HFFc6 (cell line): Measurements from ENCODE around the gene MPC2. TPM values are rescaled to one million over a fixed set of nuclear protein-coding genes. Genes with fewer than 3 reads are reported as not detected.

Experiments
- DNase-seq: peaks from one replicate; pipeline ENCODE4 v3.0.0-alpha.2; 2018
- H3K27ac Mint-ChIP-seq: 2 replicates; pipeline ENCODE4 v1.8.0; 2020; ENCODE audit warnings: mild to moderate bottlenecking, mixed read lengths
- H3K27me3 Mint-ChIP-seq: 2 replicates; pipeline ENCODE4 v1.8.0; 2021; ENCODE audit warnings: mild to moderate bottlenecking, moderate library complexity, mixed read lengths; ENCODE audit not compliant: insufficient read depth
- H3K36me3 Mint-ChIP-seq: 2 replicates; pipeline ENCODE4 v1.8.0; 2021; ENCODE audit warnings: low read depth, mixed read lengths
- H3K4me1 Mint-ChIP-seq: 2 replicates; pipeline ENCODE4 v1.8.0; 2020; ENCODE audit warnings: low read depth, mixed read lengths
- H3K4me3 Mint-ChIP-seq: 2 replicates; pipeline ENCODE4 v1.8.0; 2020; ENCODE audit warnings: mild to moderate bottlenecking, moderate library complexity, mixed read lengths
- H3K9me3 Mint-ChIP-seq: 2 replicates; pipeline ENCODE4 v1.8.0; 2020; ENCODE audit warnings: mild to moderate bottlenecking, mixed read lengths
- total RNA-seq, 6 experiments: library from RNA; stranded (reverse); fragmentation: NEBNext Ultra II Directional; extraction: Animal tissue kit (Norgen Biotek cat#: 25700); gene quantifications; 2 replicates in 1 of 6; 3 replicates in 5 of 6; pipeline ENCODE4 v1.2.3, GENCODE V29; 2021
- TF ChIP-seq, protein P1 (sequence below): fragments of 200-600 bp; sonication (generic); IDR thresholded peaks from 2 replicates; pipeline ENCODE4 v1.5.0; 2021; ENCODE audit warnings: antibody characterized with exemption, mild to moderate bottlenecking

MPC2 gene
- total RNA-seq, 6 experiments from 2014 or later: 109 to 124 (median 119) TPM

- DNase-seq: no peak
- no peaks in the 10 kb centered on the region; the same call in 1 of the 2 replicates for H3K27me3 Mint-ChIP-seq
- peaks cover 12% of the 10 kb centered on the region for H3K36me3 Mint-ChIP-seq
- no peak overlapping the region for H3K4me3 Mint-ChIP-seq
- TF ChIP-seq, protein P1, sequence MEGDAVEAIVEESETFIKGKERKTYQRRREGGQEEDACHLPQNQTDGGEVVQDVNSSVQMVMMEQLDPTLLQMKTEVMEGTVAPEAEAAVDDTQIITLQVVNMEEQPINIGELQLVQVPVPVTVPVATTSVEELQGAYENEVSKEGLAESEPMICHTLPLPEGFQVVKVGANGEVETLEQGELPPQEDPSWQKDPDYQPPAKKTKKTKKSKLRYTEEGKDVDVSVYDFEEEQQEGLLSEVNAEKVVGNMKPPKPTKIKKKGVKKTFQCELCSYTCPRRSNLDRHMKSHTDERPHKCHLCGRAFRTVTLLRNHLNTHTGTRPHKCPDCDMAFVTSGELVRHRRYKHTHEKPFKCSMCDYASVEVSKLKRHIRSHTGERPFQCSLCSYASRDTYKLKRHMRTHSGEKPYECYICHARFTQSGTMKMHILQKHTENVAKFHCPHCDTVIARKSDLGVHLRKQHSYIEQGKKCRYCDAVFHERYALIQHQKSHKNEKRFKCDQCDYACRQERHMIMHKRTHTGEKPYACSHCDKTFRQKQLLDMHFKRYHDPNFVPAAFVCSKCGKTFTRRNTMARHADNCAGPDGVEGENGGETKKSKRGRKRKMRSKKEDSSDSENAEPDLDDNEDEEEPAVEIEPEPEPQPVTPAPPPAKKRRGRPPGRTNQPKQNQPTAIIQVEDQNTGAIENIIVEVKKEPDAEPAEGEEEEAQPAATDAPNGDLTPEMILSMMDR: no peak
- no peaks in the 10 kb centered on the region for H3K9me3 Mint-ChIP-seq
- H3K27ac Mint-ChIP-seq: no peak overlapping the region
- H3K4me1 Mint-ChIP-seq: peaks cover 7% of the 10 kb centered on the region
Measured at GRCh38 chr1:167916766-167917511, 19.9 kb downstream of the MPC2 start.

GRCh38 chr1:167915569-167915968 is 21.3 kb downstream of the MPC2 start:
- TF ChIP-seq, protein P1: no peak
- peaks cover 12% of the 10 kb centered on the region for H3K36me3 Mint-ChIP-seq
- peaks cover under 1% of the 10 kb centered on the region; the same call in 1 of the 2 replicates for H3K4me1 Mint-ChIP-seq
- no peaks in the 10 kb centered on the region; the same call in 1 of the 2 replicates for H3K27me3 Mint-ChIP-seq
- no peak overlapping the region for H3K27ac Mint-ChIP-seq
- no peak for DNase-seq
- no peaks in the 10 kb centered on the region for H3K9me3 Mint-ChIP-seq
- no peak overlapping the region for H3K4me3 Mint-ChIP-seq

GRCh38 chr1:167913895-167914496 is 22.9 kb downstream of the MPC2 start, which contains the start of gene ADCY10:
Gene ADCY10 (minus strand): TSS chr1:167914134. CDS start chr1:167905140, 8,994 bp downstream.
- Mint-ChIP-seq H3K9me3 (peaks cover 11% of the 10 kb centered on the region), H3K4me1 (peaks cover 8% of the 10 kb centered on the region), H3K27ac (no peak within 1 kb of the TSS), H3K36me3 (peaks cover 24% of the 10 kb centered on the region), H3K27me3 (no peaks in the 10 kb centered on the region; the same call in 1 of the 2 replicates), H3K4me3 (no peak within 1 kb of the TSS)
- no peak for DNase-seq
- TF ChIP-seq, protein P1: no peak

GRCh38 chr1:167912294-167912693 is 24.6 kb downstream of the MPC2 start:
- H3K4me1 Mint-ChIP-seq: peaks cover 8% of the 10 kb centered on the region
- TF ChIP-seq, protein P1: no peak
- no peak overlapping the region for H3K27ac Mint-ChIP-seq
- H3K4me3 Mint-ChIP-seq: no peak overlapping the region
- H3K36me3 Mint-ChIP-seq: peaks cover 24% of the 10 kb centered on the region
- no peaks in the 10 kb centered on the region; the same call in 1 of the 2 replicates for H3K27me3 Mint-ChIP-seq
- H3K9me3 Mint-ChIP-seq: peaks cover 11% of the 10 kb centered on the region
- no peak for DNase-seq

- Mint-ChIP-seq H3K36me3 (peaks cover 17% of the 10 kb centered on the region), H3K27me3 (no peaks in the 10 kb centered on the region; the same call in 1 of the 2 replicates), H3K4me3 (no peak overlapping the region), H3K9me3 (peaks cover 11% of the 10 kb centered on the region), H3K4me1 (peaks cover 8% of the 10 kb centered on the region), H3K27ac (no peak overlapping the region)
- TF ChIP-seq, protein P1: no peak
- no peak for DNase-seq
Measured at GRCh38 chr1:167911413-167911812, 25.5 kb downstream of the MPC2 start.
